Brain microvascular endothelial cell (primary cell): Measurements from ENCODE around the gene ERCC1.
"Not testable (repeated sequence)": the region's sequence is repeated elsewhere in the genome, so short reads cannot be mapped to it uniquely, and the experiment has no call there.

ENCODE experiments used
- DNase-seq: peaks from one replicate; pipeline ENCODE4 v3.0.0-alpha.2; 2020
- H3K27ac ChIP-seq: fragments of 250-450 bp; sonication (Bioruptor Pico); 2 replicates; pipeline ENCODE4 v1.5.1; 2020; ENCODE audit warnings: mild to moderate bottlenecking, moderate library complexity
- H3K27me3 ChIP-seq: fragments of 250-450 bp; sonication (Bioruptor Pico); replicated peaks from 2 replicates; pipeline ENCODE4 v1.5.1; 2020; ENCODE audit warnings: mild to moderate bottlenecking
- H3K36me3 ChIP-seq: fragments of 250-450 bp; sonication (Bioruptor Pico); replicated peaks from 2 replicates; pipeline ENCODE4 v1.5.1; 2020; ENCODE audit warnings: mild to moderate bottlenecking
- H3K4me3 ChIP-seq: 2 replicates; pipeline ENCODE4 v1.5.1; 2011; ENCODE audit warnings: low read depth, mild to moderate bottlenecking, control low read depth, low read length, moderate library complexity
- in situ Hi-C: cut with HindIII; loops from 2 replicates; pipeline ENCODE4 v1.10.0; 2017; ENCODE audit warnings: low sequenced_read_pairs, low pct_ligation_motif_present
- TF ChIP-seq, protein P1 (sequence below): IDR thresholded peaks from 2 replicates; pipeline ENCODE4 v1.5.1; 2011; ENCODE audit warnings: low read depth, mild to moderate bottlenecking, moderate library complexity, low read length, control low read depth, inconsistent platforms; ENCODE audit errors: missing control alignments

Gene ERCC1

DNA sequence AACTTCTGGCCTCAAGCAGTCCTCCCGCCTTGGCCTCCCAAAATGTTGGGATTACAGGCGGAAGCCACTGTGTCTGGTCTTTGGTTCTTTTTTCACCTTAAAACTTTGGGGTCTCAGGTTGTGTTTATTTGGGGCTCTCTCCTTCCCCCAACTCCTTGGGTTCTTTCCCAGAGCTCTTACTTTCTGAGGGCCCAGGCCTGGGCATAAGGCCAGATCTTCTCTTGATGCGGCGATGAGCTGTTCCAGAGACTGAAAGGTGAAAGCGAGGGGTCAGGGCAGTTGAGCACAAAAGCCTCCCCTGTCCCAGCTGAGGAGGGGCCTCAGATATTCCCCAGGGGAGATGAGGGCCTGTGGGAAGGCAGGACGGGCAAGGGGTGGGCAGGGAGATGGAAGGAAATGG is 10.2 kb downstream of the ERCC1 start:
- no peaks in the 10 kb centered on the region for H3K27me3 ChIP-seq
- no peak overlapping the region for H3K4me3 ChIP-seq
- no peak overlapping the region for H3K27ac ChIP-seq
- TF ChIP-seq, protein P1, sequence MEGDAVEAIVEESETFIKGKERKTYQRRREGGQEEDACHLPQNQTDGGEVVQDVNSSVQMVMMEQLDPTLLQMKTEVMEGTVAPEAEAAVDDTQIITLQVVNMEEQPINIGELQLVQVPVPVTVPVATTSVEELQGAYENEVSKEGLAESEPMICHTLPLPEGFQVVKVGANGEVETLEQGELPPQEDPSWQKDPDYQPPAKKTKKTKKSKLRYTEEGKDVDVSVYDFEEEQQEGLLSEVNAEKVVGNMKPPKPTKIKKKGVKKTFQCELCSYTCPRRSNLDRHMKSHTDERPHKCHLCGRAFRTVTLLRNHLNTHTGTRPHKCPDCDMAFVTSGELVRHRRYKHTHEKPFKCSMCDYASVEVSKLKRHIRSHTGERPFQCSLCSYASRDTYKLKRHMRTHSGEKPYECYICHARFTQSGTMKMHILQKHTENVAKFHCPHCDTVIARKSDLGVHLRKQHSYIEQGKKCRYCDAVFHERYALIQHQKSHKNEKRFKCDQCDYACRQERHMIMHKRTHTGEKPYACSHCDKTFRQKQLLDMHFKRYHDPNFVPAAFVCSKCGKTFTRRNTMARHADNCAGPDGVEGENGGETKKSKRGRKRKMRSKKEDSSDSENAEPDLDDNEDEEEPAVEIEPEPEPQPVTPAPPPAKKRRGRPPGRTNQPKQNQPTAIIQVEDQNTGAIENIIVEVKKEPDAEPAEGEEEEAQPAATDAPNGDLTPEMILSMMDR: no peak
- peaks cover 45% of the 10 kb centered on the region for H3K36me3 ChIP-seq
- in situ Hi-C loops: no loop called here
- no peak for DNase-seq

DNA sequence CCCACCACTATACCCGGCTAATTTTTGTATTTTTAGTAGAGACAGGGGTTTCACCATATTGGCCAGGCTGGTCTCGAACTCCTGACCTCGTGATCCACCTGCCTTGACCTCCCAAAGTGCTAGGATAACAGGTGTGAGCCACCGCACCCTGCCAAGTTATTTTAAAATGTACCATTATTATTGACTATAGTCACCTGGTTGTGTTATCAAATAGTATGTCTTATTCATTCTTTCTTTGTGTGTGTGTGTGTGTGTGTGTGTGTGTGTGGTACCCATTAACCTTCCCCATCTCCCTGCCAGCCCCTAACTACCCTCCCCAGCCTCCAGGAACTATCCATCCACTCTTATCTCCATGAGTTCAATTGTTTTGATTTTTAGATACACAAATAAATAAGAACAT is 13.4 kb downstream of the ERCC1 start:
- H3K36me3 ChIP-seq: peaks cover 25% of the 10 kb centered on the region
- H3K27ac ChIP-seq, H3K27me3 ChIP-seq, in situ Hi-C loops, DNase-seq, H3K4me3 ChIP-seq: not testable (repeated sequence)

DNA sequence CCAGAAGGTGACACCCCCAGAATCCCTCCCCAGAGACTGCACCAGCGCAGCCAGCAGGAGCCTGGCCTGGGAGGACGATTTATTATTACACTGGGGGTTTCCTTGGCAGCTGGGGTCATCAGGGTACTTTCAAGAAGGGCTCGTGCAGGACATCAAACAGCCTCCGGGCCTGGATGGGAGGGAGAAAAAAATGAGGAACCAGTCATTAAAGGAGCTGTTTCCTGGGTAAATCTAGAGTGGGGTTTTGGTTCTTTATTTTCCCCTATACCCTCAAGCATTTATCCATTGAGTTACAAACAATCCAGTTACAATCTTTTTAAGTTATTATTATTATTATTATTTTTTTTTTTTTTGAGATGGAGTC is 14.2 kb downstream of the ERCC1 start:
- Histone ChIP-seq H3K4me3 (no peak overlapping the region), H3K27ac (no peak overlapping the region), H3K27me3 (no peaks in the 10 kb centered on the region), H3K36me3 (peaks cover 23% of the 10 kb centered on the region)
- TF ChIP-seq, protein P1: no peak
- in situ Hi-C loops: no loop called here
- no peak for DNase-seq

DNA sequence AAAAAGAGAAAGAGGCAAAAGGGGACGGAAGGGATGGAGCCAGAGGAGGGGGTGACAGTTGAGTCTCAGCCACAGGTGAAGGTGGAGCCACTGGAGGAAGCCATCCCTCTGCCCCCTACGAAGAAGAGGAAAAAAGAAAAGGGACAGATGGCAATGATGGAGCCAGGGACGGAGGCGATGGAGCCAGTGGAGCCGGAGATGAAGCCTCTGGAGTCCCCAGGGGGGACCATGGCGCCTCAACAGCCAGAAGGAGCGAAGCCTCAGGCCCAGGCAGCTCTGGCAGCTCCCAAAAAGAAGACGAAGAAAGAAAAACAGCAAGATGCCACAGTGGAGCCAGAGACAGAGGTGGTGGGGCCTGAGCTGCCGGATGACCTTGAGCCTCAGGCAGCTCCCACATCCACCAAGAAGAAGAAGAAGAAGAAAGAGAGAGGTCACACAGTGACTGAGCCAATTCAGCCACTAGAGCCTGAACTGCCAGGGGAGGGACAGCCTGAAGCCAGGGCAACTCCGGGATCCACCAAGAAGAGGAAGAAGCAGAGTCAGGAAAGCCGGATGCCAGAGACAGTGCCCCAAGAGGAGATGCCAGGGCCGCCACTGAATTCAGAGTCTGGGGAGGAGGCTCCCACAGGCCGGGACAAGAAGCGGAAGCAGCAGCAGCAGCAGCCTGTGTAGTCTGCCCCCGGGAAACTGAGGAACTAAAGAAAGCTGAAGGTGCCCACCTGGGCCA is 14.7 kb downstream of the ERCC1 start:
- Histone ChIP-seq H3K27me3 (no peaks in the 10 kb centered on the region), H3K4me3 (no peak overlapping the region), H3K36me3 (peaks cover 17% of the 10 kb centered on the region), H3K27ac (no peak overlapping the region)
- in situ Hi-C loops: no loop called here
- TF ChIP-seq, protein P1: no peak
- DNase-seq: no peak

DNA sequence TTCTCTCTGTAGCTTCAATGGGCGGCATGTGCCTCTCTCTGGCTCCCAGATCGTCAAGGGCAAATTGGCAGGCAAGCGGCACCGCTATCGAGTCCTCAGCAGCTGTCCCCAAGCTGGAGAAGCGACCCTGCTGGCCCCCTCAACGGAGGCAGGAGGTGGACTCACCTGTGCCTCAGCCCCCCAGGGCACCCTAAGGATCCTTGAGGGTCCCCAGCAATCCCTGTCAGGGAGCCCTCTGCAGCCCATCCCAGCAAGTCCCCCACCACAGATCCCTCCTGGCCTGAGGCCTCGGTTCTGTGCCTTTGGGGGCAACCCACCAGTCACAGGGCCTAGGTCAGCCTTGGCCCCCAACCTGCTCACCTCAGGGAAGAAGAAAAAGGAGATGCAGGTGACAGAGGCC is 15.6 kb downstream of the ERCC1 start:
- in situ Hi-C loops: no loop called here
- DNase-seq: no peak

DNA sequence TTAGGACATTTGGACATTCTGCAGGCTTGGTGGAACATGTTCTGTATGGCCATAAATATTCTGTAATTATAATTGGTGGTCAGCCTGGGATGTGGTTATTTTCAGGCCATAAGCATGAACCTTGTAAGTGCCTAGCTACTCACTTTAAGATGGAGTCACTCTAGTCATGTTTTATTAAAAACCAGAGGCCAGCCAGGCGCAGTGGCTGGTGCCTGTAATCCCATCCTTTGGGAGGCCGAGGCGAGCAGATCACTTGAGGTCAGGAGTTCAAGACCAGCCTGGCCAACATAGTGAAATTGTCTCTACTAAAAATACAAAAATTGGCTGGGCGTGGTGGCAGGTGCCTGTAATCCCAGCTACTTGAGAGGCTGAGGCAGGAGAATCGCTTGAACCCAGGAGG is 16.1 kb downstream of the ERCC1 start:
- DNase-seq, H3K27ac ChIP-seq, H3K36me3 ChIP-seq, in situ Hi-C loops, H3K27me3 ChIP-seq: not testable (repeated sequence)
- H3K4me3 ChIP-seq: peak overlapping the region; percentile 92

More for the DNA sequence above, 15.6 kb downstream of the ERCC1 start:
- Histone ChIP-seq H3K27me3 (no peaks in the 10 kb centered on the region), H3K27ac (no peak overlapping the region), H3K4me3 (no peak overlapping the region), H3K36me3 (peaks cover 8% of the 10 kb centered on the region)
- TF ChIP-seq, protein P1: no peak

DNA sequence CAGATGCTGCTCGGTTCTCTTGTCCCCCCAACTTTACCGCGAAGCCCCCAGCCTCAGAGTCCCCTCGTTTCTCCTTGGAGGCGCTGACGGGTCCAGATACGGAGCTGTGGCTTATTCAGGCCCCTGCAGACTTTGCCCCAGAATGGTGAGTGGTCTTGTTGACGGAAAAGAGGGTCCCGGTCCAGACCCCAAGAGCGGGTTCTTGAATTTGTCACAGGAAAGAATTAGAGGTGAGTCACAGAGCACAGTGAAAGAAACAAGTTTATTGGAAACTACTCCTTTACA is 16.7 kb downstream of the ERCC1 start:
- in situ Hi-C loops: no loop called here
- DNase-seq: no peak
- H3K27ac ChIP-seq: no peak overlapping the region
- TF ChIP-seq, protein P1: no peak
- no peaks in the 10 kb centered on the region for H3K27me3 ChIP-seq
- H3K36me3 ChIP-seq: peaks cover 5% of the 10 kb centered on the region
- peak overlapping the region; percentile 92 for H3K4me3 ChIP-seq
